Ovary (tissue), 3 donors: Measurements from ENCODE around the gene LAMB4.

Experiments
- CTCF ChIP-seq, 3 donors: fragments of 450-650 bp in 2 of 3; fragments of 200-600 bp in 1 of 3; IDR thresholded peaks; one replicate each; pipeline versions ENCODE4 v1.5.1 to v1.8.0; 2016 to 2022; ENCODE audit warnings: antibody characterized with exemption in 3 of 3, mild to moderate bottlenecking in 1 of 3
- EP300 ChIP-seq: sonication (generic); formaldehyde crosslinking; IDR thresholded peaks from one replicate; pipeline ENCODE4 v1.6.1; 2017; ENCODE audit warnings: antibody characterized with exemption
- POLR2A ChIP-seq: fragments of 450-650 bp; IDR thresholded peaks from one replicate; pipeline ENCODE4 v1.6.1; 2017; ENCODE audit warnings: antibody characterized with exemption, mild to moderate bottlenecking, moderate library complexity
- donor health status: DM: no; HTN: no; CAD: no.

DNA sequence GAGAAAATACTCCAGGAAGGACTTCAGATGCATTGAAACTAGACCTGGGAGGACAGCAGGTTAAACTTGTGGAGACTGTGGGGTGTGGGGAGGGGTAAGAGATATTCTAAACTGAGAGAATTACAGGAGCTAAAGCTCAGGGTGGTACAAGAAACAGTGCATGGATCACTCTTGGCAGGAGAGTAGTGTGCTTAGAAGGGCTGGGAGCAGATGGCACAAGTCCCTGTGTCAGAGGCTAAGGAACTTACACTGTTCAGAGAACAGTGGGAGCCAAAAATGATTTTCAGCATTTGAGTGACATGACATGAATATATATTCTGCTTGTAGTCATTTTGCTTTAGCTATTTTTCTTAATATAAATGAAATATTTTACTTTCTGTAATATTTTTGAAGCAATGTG, 91.2 kb downstream of the LAMB4 start:
- no peak for TF ChIP-seq CTCF (IDR thresholded peaks at IDR 0.05)
- no peak for TF ChIP-seq POLR2A
- TF ChIP-seq EP300 = no peak
